HEK293T (cell line): ENCODE data around the gene BPIFB6.

Experiments
- CTCF ChIA-PET: fragments of 350-600 bp; formaldehyde crosslinking; extraction: SDS; loops from one replicate; lab custom pipeline; 2021; ENCODE audit warnings: antibody characterized with exemption, inconsistent platforms; lab: Yijun Ruan, JAX
- POLR2A ChIA-PET: fragments of 350-600 bp; formaldehyde crosslinking; extraction: SDS; loops from one replicate; lab custom pipeline; 2020; ENCODE audit warnings: antibody characterized with exemption, inconsistent platforms; lab: Yijun Ruan, JAX
- DNase-seq: peaks from one replicate; pipeline ENCODE4 v3.0.0; 2012; ENCODE audit warnings: mixed read lengths; ENCODE audit errors: extremely low spot score
- ARNT ChIP-seq: fragments of 450-650 bp; IDR thresholded peaks from 2 replicates; pipeline ENCODE4 v1.6.1; 2017; ENCODE audit warnings: mild to moderate bottlenecking
- BHLHE40 ChIP-seq: fragments of 450-650 bp; IDR thresholded peaks from 2 replicates; pipeline ENCODE4 v1.6.1; 2016; ENCODE audit warnings: mild to moderate bottlenecking, moderate library complexity, borderline replicate concordance
- CTBP1 ChIP-seq: fragments of 450-650 bp; IDR thresholded peaks from 2 replicates; pipeline ENCODE4 v1.6.1; 2016; ENCODE audit warnings: borderline replicate concordance
- ELF4 ChIP-seq: fragments of 450-650 bp; IDR thresholded peaks from 2 replicates; pipeline ENCODE4 v1.6.1; 2017; ENCODE audit warnings: antibody characterized with exemption
- FOXA1 ChIP-seq: fragments of 450-650 bp; IDR thresholded peaks from 2 replicates; pipeline ENCODE4 v1.6.1; 2016; ENCODE audit warnings: mild to moderate bottlenecking
- FOXK2 ChIP-seq: fragments of 450-650 bp; IDR thresholded peaks from 2 replicates; pipeline ENCODE4 v1.6.1; 2016; ENCODE audit warnings: mild to moderate bottlenecking
- FOXM1 ChIP-seq: fragments of 450-650 bp; IDR thresholded peaks from 2 replicates; pipeline ENCODE4 v1.6.1; 2017; ENCODE audit warnings: mild to moderate bottlenecking, borderline replicate concordance
- HDGF ChIP-seq: fragments of 450-650 bp; IDR thresholded peaks from 2 replicates; pipeline ENCODE4 v1.6.1; 2017; ENCODE audit warnings: antibody characterized with exemption, borderline replicate concordance
- L3MBTL2 ChIP-seq: fragments of 450-650 bp; conservative IDR thresholded peaks from 2 replicates; pipeline ENCODE4 v1.6.1; 2016; ENCODE audit warnings: mild to moderate bottlenecking
- LEF1 ChIP-seq: fragments of 450-650 bp; IDR thresholded peaks from 2 replicates; pipeline ENCODE4 v1.6.1; 2017; ENCODE audit warnings: mild to moderate bottlenecking, borderline replicate concordance
- NFRKB ChIP-seq: fragments of 450-650 bp; IDR thresholded peaks from 2 replicates; pipeline ENCODE4 v1.6.1; 2016; ENCODE audit warnings: mild to moderate bottlenecking, moderate library complexity
- PKNOX1 ChIP-seq: fragments of 450-650 bp; IDR thresholded peaks from 2 replicates; pipeline ENCODE4 v1.6.1; 2016
- SP1 ChIP-seq: fragments of 450-650 bp; IDR thresholded peaks from 2 replicates; pipeline ENCODE4 v1.6.1; 2017
- SUZ12 ChIP-seq: fragments of 450-650 bp; IDR thresholded peaks from 2 replicates; pipeline ENCODE4 v1.6.1; 2016; ENCODE audit warnings: mild to moderate bottlenecking
- TARDBP ChIP-seq: fragments of 450-650 bp; IDR thresholded peaks from 2 replicates; pipeline ENCODE4 v1.6.1; 2016
- ZNF384 ChIP-seq: fragments of 450-650 bp; IDR thresholded peaks from 2 replicates; pipeline ENCODE4 v1.6.1; 2016

BPIFB6 gene

GRCh38 chr20:32990426-32990825, 41.0 kb upstream of the BPIFB6 start:
- ChIA-PET CTCF (no interaction called here), POLR2A (no interaction called here)
- DNase-seq = no peak
- TF ChIP-seq ARNT (no peak), ZNF384 (no peak), FOXA1 (no peak), L3MBTL2 (no peak), CTBP1 (no peak), FOXK2 (no peak)

GRCh38 chr20:32991383-32991782, 40.1 kb upstream of the BPIFB6 start:
- CTCF ChIA-PET = no interaction called here
- POLR2A ChIA-PET = no interaction called here
- DNase-seq = no peak
- no peak for TF ChIP-seq PKNOX1
- TF ChIP-seq BHLHE40 = no peak
- no peak for TF ChIP-seq FOXM1
- TF ChIP-seq HDGF = no peak
- TF ChIP-seq ZNF384 = no peak
- TF ChIP-seq FOXA1 = no peak
- TF ChIP-seq L3MBTL2 = no peak
- TF ChIP-seq ARNT = no peak
- TF ChIP-seq SUZ12 = no peak
- TF ChIP-seq LEF1 = no peak
- no peak for TF ChIP-seq ELF4
- no peak for TF ChIP-seq NFRKB
- no peak for TF ChIP-seq TARDBP

GRCh38 chr20:32991792-32992641, 39.4 kb upstream of the BPIFB6 start:
- TF ChIP-seq SP1 (no peak), PKNOX1 (no peak), ARNT (no peak), CTBP1 (no peak), NFRKB (no peak), ZNF384 (no peak), FOXK2 (no peak), FOXA1 (no peak), TARDBP (no peak), SUZ12 (no peak), HDGF (no peak), BHLHE40 (no peak), LEF1 (no peak), FOXM1 (no peak), L3MBTL2 (no peak), ELF4 (no peak)
- no peak for DNase-seq
- POLR2A ChIA-PET = no interaction called here
- CTCF ChIA-PET = no interaction called here

- no peak for TF ChIP-seq LEF1
- TF ChIP-seq ELF4 = no peak
- TF ChIP-seq CTBP1 = no peak
- TF ChIP-seq FOXA1 = no peak
- TF ChIP-seq PKNOX1 = no peak
- no peak for TF ChIP-seq FOXM1
- no peak for TF ChIP-seq ZNF384
- TF ChIP-seq TARDBP = no peak
- TF ChIP-seq NFRKB = no peak
- no peak for TF ChIP-seq FOXK2
- ChIA-PET POLR2A (no interaction called here), CTCF (interaction anchor here (0.6 kb wide), 1 partner anchor 72 kb away, joined by 5 read pairs; no protein-coding TSS in a partner anchor)
- DNase-seq = no peak
These were observed 37.9 kb upstream of the BPIFB6 start for GRCh38 chr20:32993496-32994050.

GRCh38 chr20:32995802-32996201, 35.6 kb upstream of the BPIFB6 start:
- ChIA-PET POLR2A (interaction anchor here (0.6 kb wide), 1 partner anchor 10 kb away, joined by 3 read pairs; no protein-coding TSS in a partner anchor), CTCF (no interaction called here)
- no peak for DNase-seq
- no peak for TF ChIP-seq ZNF384
- no peak for TF ChIP-seq HDGF
- no peak for TF ChIP-seq FOXK2
- TF ChIP-seq ARNT = no peak
- no peak for TF ChIP-seq FOXM1

GRCh38 chr20:32997431-32997830, 34.0 kb upstream of the BPIFB6 start:
- TF ChIP-seq FOXA1 (no peak), HDGF (no peak), NFRKB (no peak), L3MBTL2 (no peak), BHLHE40 (no peak), LEF1 (no peak), ARNT (no peak), FOXK2 (no peak), SP1 (no peak), ZNF384 (no peak), SUZ12 (no peak), PKNOX1 (no peak), FOXM1 (no peak), ELF4 (no peak), TARDBP (no peak), CTBP1 (no peak)
- CTCF ChIA-PET = interaction anchor here (0.8 kb wide), 1 partner anchor 84 kb away, joined by 3 read pairs; no protein-coding TSS in a partner anchor
- DNase-seq = no peak
- POLR2A ChIA-PET = no interaction called here
